ENCODE data around the gene SLC9A5.

Gene SLC9A5

DNA sequence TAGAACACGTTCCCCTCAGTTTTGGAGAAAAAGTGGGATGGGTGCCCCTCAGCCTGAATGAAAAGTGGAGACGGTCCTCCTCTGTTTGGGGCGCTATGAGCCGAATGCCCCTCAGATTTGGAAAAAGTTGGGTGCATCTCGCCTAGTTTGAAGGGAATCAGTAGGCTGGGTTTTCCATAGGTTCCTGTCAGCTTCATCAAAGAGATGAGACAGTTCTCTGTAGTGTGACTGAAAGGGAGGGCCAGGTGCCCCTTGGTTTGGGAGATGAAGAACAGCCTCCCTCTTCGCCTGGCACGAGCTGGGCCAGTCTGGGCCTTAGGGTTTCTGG lies 742 bp upstream of the SLC9A5 start:
- H3K9me3 ChIP-seq (ENCODE audit: control insufficient read depth, insufficient read depth, low read length): no peaks in the 10 kb centered on the region
- no peak for DNase-seq (ENCODE audit: low read depth, low spot score)
- H3K4me1 ChIP-seq (ENCODE audit: control insufficient read depth, insufficient read depth, low read length): peaks cover 15% of the 10 kb centered on the region
- no peak overlapping the region for H3K27ac ChIP-seq (ENCODE audit: low read length)
- H3K36me3 ChIP-seq (ENCODE audit: control insufficient read depth, insufficient read depth, low read length): no peaks in the 10 kb centered on the region
- peak overlapping the region; percentile 65; the same call in 1 of the 2 replicates for H3K4me3 ChIP-seq (ENCODE audit: low read length)
- peaks cover 2% of the 10 kb centered on the region for H3K27me3 ChIP-seq (ENCODE audit: control insufficient read depth, insufficient read depth, low read length)
- no CpG with 5 or more reads among the region's 7 CpGs for WGBS (ENCODE audit: insufficient coverage, insufficient read length)

DNA sequence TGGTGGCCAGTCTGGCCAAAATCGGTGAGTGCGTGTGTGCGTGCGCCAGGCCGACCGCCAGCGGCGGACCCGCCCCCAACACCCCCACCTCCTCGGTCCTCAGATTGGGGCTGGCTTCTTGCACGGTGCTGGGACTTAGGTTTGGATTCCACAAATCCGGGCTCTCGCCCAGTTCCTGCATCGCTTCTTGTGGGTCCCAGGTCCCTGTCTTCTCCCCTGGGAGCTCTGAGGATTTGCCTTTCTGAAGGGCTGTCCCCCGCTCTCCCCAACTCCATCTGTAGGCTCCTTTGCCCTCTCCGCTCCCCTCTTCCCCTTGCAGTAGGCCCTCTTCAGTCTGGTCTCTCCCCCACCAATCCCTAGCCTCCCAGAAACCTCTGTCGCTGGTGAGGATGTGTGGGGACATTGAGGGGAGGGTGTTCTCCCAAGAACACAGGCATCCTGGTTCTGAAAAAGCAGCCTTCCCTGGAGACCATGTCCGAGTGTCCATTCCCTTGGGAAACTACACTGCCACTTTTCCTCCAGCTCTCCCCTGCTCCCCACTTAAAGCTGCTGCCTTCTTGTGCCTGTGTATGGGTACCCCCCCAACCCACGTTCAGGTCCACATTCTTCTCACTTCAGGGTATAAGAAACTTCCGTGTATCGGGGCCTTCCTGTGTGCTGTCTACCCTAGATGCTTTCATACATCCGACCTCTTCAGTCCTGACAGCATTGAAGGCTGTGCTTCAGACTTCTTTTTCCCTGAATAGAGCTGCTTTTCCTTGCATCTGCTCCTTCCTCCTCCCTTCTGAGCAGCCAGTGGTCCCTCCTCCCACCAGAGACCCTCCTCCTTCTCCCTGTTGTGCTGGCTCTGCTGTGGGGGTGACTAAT lies 632 bp downstream of the SLC9A5 start:
- no peak overlapping the region for H3K27ac ChIP-seq (ENCODE audit: low read length)
- WGBS (ENCODE audit: insufficient coverage, insufficient read length): no CpG with 5 or more reads among the region's 22 CpGs

DNA sequence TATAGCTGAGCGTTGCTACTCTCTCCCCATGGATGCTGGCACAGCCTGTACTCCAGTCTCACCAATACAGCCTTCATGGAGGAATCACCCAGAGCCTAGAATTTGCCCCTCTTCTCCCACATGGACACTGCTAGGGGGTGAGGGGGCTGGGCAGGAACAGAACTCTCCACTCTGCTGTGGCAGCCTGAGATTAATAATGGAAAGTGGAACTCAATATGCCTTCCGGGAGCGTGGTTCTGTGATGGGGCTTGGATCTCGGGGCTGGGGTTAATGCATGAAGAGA lies 1.2 kb downstream of the SLC9A5 start:
- Histone ChIP-seq H3K27ac (ENCODE audit: low read length) (no peak overlapping the region), H3K27me3 (ENCODE audit: control insufficient read depth, insufficient read depth, low read length) (peaks cover 2% of the 10 kb centered on the region), H3K4me3 (ENCODE audit: low read length) (no peak overlapping the region), H3K9me3 (ENCODE audit: control insufficient read depth, insufficient read depth, low read length) (no peaks in the 10 kb centered on the region), H3K36me3 (ENCODE audit: control insufficient read depth, insufficient read depth, low read length) (no peaks in the 10 kb centered on the region), H3K4me1 (ENCODE audit: control insufficient read depth, insufficient read depth, low read length) (peaks cover 15% of the 10 kb centered on the region)
- no CpG with 5 or more reads among the region's 4 CpGs for WGBS (ENCODE audit: insufficient coverage, insufficient read length)
- DNase-seq (ENCODE audit: low read depth, low spot score): no peak

More for the DNA sequence above, 632 bp downstream of the SLC9A5 start:
- peaks cover 15% of the 10 kb centered on the region for H3K4me1 ChIP-seq (ENCODE audit: control insufficient read depth, insufficient read depth, low read length)
- DNase-seq (ENCODE audit: low read depth, low spot score): no peak
- peak overlapping the region; percentile 65; the same call in 1 of the 2 replicates for H3K4me3 ChIP-seq (ENCODE audit: low read length)
- peaks cover 2% of the 10 kb centered on the region for H3K27me3 ChIP-seq (ENCODE audit: control insufficient read depth, insufficient read depth, low read length)
- H3K9me3 ChIP-seq (ENCODE audit: control insufficient read depth, insufficient read depth, low read length): no peaks in the 10 kb centered on the region
- H3K36me3 ChIP-seq (ENCODE audit: control insufficient read depth, insufficient read depth, low read length): no peaks in the 10 kb centered on the region

DNA sequence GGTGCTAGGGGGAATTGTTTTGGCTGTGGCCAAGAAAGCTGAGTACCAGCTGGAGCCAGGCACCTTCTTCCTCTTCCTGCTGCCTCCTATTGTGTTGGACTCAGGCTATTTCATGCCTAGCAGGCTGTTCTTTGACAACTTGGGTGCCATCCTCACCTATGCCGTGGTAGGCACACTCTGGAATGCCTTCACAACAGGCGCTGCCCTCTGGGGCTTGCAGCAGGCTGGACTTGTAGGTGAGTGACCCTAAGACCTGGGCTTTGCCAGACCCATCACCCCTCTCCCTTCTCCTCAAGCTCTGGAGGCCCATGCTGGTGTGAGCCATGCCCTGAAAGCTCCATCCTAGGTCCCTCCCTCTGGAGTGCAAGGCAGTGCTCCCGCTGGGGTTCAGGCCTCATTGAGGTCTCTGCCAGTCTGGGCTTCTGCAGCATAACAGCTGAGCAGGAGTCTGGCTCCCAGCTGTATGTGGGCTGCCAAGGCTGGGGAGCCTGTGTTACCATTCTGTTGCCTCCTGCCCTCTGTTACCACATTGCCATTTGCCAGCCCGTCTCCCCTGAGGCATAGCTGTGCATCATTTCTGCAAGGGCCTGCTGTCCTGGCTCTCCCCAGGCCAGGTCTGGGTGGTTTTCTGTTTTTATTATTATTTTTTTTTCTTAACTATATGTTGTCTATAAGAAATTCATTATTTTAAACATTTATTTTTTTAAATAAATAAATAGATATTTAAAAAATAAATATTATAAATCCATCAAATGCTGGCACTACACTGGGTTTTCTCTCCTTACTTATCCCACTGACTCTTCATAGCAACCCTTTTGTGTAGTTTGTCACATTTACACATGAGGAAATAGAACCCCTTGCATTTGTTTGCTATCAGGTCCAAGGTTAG lies 4.1 kb downstream of the SLC9A5 start:
- peaks cover 7% of the 10 kb centered on the region; the same call in 1 of the 2 replicates for H3K4me1 ChIP-seq (ENCODE audit: control insufficient read depth, insufficient read depth, low read length)
- H3K4me3 ChIP-seq (ENCODE audit: low read length): no peak overlapping the region
- no peak overlapping the region for H3K27ac ChIP-seq (ENCODE audit: low read length)
- H3K9me3 ChIP-seq (ENCODE audit: control insufficient read depth, insufficient read depth, low read length): no peaks in the 10 kb centered on the region
- H3K27me3 ChIP-seq (ENCODE audit: control insufficient read depth, insufficient read depth, low read length): peaks cover 2% of the 10 kb centered on the region
- no CpG with 5 or more reads among the region's 4 CpGs for WGBS (ENCODE audit: insufficient coverage, insufficient read length)
- DNase-seq (ENCODE audit: low read depth, low spot score): no peak
- H3K36me3 ChIP-seq (ENCODE audit: control insufficient read depth, insufficient read depth, low read length): no peaks in the 10 kb centered on the region

DNA sequence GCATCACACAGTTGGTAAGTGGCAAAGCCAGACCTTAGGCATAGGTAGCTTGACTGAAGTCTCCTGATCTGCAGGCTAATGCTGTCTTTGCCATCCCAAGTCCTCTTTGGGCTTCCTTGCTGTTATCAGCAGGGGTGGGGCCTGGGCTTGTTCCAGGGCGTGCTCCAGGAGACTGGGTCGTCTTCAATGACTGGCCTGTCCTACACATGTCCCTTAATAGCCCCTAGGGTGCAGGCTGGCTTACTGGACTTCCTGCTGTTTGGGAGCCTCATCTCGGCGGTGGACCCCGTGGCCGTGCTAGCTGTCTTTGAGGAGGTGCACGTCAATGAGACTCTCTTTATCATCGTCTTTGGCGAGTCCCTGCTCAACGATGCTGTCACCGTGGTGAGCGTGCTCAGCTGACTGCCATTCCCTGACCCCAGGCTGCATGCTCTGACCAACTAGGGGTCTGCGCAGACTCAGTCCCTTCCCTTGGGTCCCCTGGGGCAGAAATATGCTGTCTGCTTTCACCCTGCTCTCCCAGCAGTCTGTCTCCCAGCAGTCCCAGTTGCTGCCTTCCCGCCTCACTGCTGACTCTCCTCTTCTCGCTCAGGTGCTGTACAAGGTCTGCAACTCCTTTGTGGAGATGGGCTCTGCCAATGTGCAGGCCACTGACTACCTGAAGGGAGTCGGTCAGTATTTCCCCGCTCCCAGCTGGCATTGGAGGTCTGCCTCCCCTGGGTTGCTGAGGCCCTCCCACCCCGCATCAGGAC lies 6.2 kb downstream of the SLC9A5 start:
- H3K27ac ChIP-seq (ENCODE audit: low read length): no peak overlapping the region
- H3K36me3 ChIP-seq (ENCODE audit: control insufficient read depth, insufficient read depth, low read length): peaks cover 3% of the 10 kb centered on the region; the same call in 1 of the 2 replicates
- no CpG with 5 or more reads among the region's 18 CpGs for WGBS (ENCODE audit: insufficient coverage, insufficient read length)
- H3K27me3 ChIP-seq (ENCODE audit: control insufficient read depth, insufficient read depth, low read length): no peaks in the 10 kb centered on the region
- peaks cover under 1% of the 10 kb centered on the region for H3K4me1 ChIP-seq (ENCODE audit: control insufficient read depth, insufficient read depth, low read length)
- DNase-seq (ENCODE audit: low read depth, low spot score): no peak
- no peaks in the 10 kb centered on the region for H3K9me3 ChIP-seq (ENCODE audit: control insufficient read depth, insufficient read depth, low read length)
- H3K4me3 ChIP-seq (ENCODE audit: low read length): no peak overlapping the region

DNA sequence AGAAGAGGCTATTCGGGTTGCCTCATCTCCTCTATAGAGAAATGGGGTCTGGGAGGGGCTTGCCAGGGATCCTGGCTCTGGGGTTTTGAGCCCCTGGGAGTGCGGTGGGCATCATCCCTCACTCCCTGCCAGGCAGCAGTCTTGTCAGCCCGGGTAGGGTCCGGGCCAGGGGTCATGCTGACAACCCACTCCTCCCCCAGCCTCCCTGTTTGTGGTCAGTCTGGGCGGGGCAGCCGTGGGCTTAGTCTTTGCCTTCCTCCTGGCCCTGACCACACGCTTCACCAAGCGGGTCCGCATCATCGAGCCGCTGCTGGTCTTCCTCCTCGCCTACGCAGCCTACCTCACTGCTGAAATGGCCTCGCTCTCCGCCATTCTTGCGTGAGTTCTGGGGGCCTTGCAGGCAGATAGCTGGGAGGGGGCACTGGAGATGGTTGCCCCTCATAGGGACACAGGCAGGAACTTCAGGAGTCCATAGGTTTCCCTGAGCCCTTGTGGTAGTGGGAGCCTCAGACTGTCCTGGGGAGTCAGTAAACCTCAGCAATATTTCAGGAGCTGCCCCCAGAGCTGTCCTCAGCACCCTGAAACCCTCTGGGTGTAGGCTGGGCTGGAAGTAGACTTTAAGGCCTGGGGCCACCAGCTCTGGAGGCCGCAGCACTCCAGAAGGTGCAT lies 6.9 kb downstream of the SLC9A5 start:
- Histone ChIP-seq H3K4me1 (ENCODE audit: control insufficient read depth, insufficient read depth, low read length) (no peaks in the 10 kb centered on the region; the same call in 1 of the 2 replicates), H3K27ac (ENCODE audit: low read length) (no peak overlapping the region), H3K27me3 (ENCODE audit: control insufficient read depth, insufficient read depth, low read length) (no peaks in the 10 kb centered on the region), H3K4me3 (ENCODE audit: low read length) (no peak overlapping the region), H3K9me3 (ENCODE audit: control insufficient read depth, insufficient read depth, low read length) (no peaks in the 10 kb centered on the region), H3K36me3 (ENCODE audit: control insufficient read depth, insufficient read depth, low read length) (peaks cover 3% of the 10 kb centered on the region; the same call in 1 of the 2 replicates)
- DNase-seq (ENCODE audit: low read depth, low spot score): no peak
- no CpG with 5 or more reads among the region's 17 CpGs for WGBS (ENCODE audit: insufficient coverage, insufficient read length)

DNA sequence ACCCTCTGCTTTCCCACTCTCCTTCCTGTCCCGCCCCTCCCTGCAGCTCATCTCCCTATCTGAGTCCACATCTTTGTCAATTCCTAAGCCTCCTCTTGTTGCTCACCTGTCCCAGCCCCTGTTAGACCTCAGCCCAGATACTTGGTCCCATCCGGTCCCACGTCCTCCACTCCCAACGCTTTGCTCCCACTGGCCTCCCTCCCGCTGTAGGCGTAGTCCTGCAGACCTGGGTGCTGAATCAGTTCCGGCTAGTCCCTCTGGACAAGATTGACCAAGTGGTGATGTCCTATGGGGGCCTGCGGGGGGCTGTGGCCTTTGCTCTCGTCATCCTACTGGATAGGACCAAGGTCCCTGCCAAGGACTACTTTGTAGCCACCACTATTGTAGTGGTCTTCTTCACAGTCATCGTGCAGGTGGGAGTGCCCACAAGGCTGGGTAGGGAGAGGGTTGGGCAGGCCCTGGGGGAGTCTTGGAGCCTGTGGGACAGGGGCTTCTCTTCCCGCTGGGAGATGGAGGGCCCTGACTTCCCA lies 8.0 kb downstream of the SLC9A5 start:
- H3K27ac ChIP-seq (ENCODE audit: low read length): no peak overlapping the region
- H3K4me1 ChIP-seq (ENCODE audit: control insufficient read depth, insufficient read depth, low read length): no peaks in the 10 kb centered on the region; the same call in 1 of the 2 replicates
- WGBS (ENCODE audit: insufficient coverage, insufficient read length): no CpG with 5 or more reads among the region's 11 CpGs
- H3K36me3 ChIP-seq (ENCODE audit: control insufficient read depth, insufficient read depth, low read length): peaks cover 3% of the 10 kb centered on the region; the same call in 1 of the 2 replicates
- H3K4me3 ChIP-seq (ENCODE audit: low read length): no peak overlapping the region
- H3K27me3 ChIP-seq (ENCODE audit: control insufficient read depth, insufficient read depth, low read length): no peaks in the 10 kb centered on the region
- H3K9me3 ChIP-seq (ENCODE audit: control insufficient read depth, insufficient read depth, low read length): no peaks in the 10 kb centered on the region
- DNase-seq (ENCODE audit: low read depth, low spot score): no peak

DNA sequence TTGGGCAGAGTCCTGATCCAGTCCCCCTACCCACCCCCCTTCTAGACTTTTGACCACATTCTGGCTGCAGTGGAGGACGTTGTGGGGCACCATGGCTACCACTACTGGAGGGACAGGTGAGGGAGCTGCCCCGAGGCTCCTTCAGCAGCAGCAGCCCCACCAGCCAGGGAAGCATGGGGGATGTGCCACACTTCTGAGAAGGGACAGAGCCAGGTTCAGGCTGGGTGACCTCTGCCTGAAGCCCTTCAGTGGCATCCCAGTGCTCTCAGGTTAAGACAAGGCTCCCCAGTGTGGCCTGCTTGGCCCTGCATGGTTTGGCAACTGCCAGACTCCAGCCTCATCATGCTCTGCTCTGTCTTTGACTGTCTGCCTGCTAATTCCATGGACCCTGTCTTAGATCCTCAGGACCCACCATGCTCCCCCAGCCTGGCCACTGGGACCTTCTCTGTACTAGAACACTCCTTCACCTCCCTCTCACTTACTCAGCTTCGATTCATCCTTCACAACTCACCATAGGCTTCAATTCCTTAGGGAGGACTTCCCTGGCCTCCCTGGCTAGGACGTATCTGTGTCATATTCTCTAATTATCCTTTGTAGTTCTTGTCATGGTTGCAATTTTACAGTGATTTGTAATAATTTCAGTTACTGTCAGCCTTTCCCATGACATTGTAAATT lies 8.8 kb downstream of the SLC9A5 start:
- Histone ChIP-seq H3K27me3 (ENCODE audit: control insufficient read depth, insufficient read depth, low read length) (no peaks in the 10 kb centered on the region), H3K4me3 (ENCODE audit: low read length) (no peak overlapping the region), H3K9me3 (ENCODE audit: control insufficient read depth, insufficient read depth, low read length) (no peaks in the 10 kb centered on the region), H3K36me3 (ENCODE audit: control insufficient read depth, insufficient read depth, low read length) (peaks cover 3% of the 10 kb centered on the region; the same call in 1 of the 2 replicates), H3K27ac (ENCODE audit: low read length) (no peak overlapping the region), H3K4me1 (ENCODE audit: control insufficient read depth, insufficient read depth, low read length) (no peaks in the 10 kb centered on the region; the same call in 1 of the 2 replicates)
- no peak for DNase-seq (ENCODE audit: low read depth, low spot score)
- WGBS (ENCODE audit: insufficient coverage, insufficient read length): no CpG with 5 or more reads among the region's 4 CpGs

DNA sequence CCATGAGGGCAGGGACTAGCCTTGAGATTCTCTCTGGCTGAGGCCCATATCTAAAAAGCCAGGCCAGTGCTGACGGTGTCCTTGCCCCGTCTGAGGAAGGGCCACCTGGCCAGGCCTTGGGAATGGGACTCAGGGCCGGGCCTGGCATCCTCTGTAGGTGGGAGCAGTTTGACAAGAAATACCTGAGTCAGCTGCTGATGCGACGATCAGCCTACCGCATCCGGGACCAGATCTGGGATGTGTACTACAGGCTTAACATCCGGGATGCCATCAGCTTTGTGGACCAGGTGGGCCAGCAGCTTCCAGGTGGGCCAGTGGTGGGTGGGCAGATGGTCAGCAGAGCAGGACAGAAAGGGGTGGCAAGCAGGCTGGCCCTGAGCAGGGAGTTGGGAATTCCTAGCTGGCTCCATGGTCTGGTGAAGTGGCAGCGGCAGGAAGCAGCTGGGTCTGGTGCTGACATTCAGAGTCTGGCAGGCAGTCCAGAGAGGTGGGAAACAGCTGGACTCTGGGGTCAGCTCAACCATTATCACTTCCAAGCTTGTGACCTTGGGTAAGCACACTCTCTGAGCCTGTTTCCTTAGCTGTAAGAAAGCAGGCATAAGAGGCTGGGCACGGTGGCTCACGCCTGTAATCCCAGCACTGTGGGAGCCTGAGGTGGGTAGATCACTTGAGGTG lies 9.5 kb downstream of the SLC9A5 start:
- WGBS (ENCODE audit: insufficient coverage, insufficient read length): no CpG with 5 or more reads among the region's 11 CpGs
- H3K9me3 ChIP-seq (ENCODE audit: control insufficient read depth, insufficient read depth, low read length): no peaks in the 10 kb centered on the region
- no peak overlapping the region for H3K4me3 ChIP-seq (ENCODE audit: low read length)
- H3K4me1 ChIP-seq (ENCODE audit: control insufficient read depth, insufficient read depth, low read length): no peaks in the 10 kb centered on the region; the same call in 1 of the 2 replicates
- H3K27ac ChIP-seq (ENCODE audit: low read length): no peak overlapping the region
- H3K36me3 ChIP-seq (ENCODE audit: control insufficient read depth, insufficient read depth, low read length): peaks cover 3% of the 10 kb centered on the region; the same call in 1 of the 2 replicates
- no peaks in the 10 kb centered on the region for H3K27me3 ChIP-seq (ENCODE audit: control insufficient read depth, insufficient read depth, low read length)
- no peak for DNase-seq (ENCODE audit: low read depth, low spot score)

Measured in iPS DF 6.9 (cell line).